SK-N-SH treated with all-trans-retinoic acid at 6 μM for 48 hours (cell line): Measurements from ENCODE around the gene BTBD19.

Experiments
- ATAC-seq: fragments of 200-7000 bp; cut with Tn5 transposase; 3 replicates; pipeline ENCODE4 v1.9.1; 2020; ENCODE audit warnings: mild to moderate bottlenecking, moderate library complexity
- BACH2 ChIP-seq: fragments of 250-450 bp; sonication (Bioruptor Pico); IDR thresholded peaks from 2 replicates; pipeline ENCODE4 v1.9.0; 2021; ENCODE audit warnings: mild to moderate bottlenecking, borderline replicate concordance
- CSDC2 ChIP-seq: fragments of 250-450 bp; sonication (Bioruptor Pico); IDR thresholded peaks from 2 replicates; pipeline ENCODE4 v1.5.0; 2020; ENCODE audit warnings: mild to moderate bottlenecking, moderate library complexity
- GLIS3 ChIP-seq: fragments of 250-450 bp; sonication (Bioruptor Pico); IDR thresholded peaks from 2 replicates; pipeline ENCODE4 v1.5.0; 2020; ENCODE audit warnings: mild to moderate bottlenecking, moderate library complexity
- ISL1 ChIP-seq: fragments of 250-450 bp; sonication (Bioruptor Pico); IDR thresholded peaks from 2 replicates; pipeline ENCODE4 v2.1.2; 2022; ENCODE audit warnings: mild to moderate bottlenecking, moderate library complexity
- OSR1 ChIP-seq: fragments of 250-450 bp; sonication (Bioruptor Pico); IDR thresholded peaks from 2 replicates; pipeline ENCODE4 v1.8.0; 2022; ENCODE audit warnings: moderate library complexity, mild to moderate bottlenecking, inconsistent platforms
- PPARA ChIP-seq: fragments of 250-450 bp; sonication (Bioruptor Pico); IDR thresholded peaks from 2 replicates; pipeline ENCODE4 v1.5.0; 2020; ENCODE audit warnings: mild to moderate bottlenecking, borderline replicate concordance
- RARB ChIP-seq: fragments of 250-450 bp; sonication (Bioruptor Pico); IDR thresholded peaks from 2 replicates; pipeline ENCODE4 v1.8.0; 2021; ENCODE audit warnings: mild to moderate bottlenecking, moderate library complexity
- SNAI2 ChIP-seq: fragments of 250-450 bp; sonication (Bioruptor Pico); IDR thresholded peaks from 2 replicates; pipeline ENCODE4 v1.5.0; 2020; ENCODE audit warnings: mild to moderate bottlenecking, moderate library complexity
- TOX ChIP-seq: fragments of 250-450 bp; sonication (Bioruptor Pico); IDR thresholded peaks from 2 replicates; pipeline ENCODE4 v1.8.0; 2021; ENCODE audit warnings: mild to moderate bottlenecking, moderate library complexity, borderline replicate concordance
- ZC3H10 ChIP-seq: fragments of 250-450 bp; sonication (Bioruptor Pico); IDR thresholded peaks from 2 replicates; pipeline ENCODE4 v1.5.1; 2021; ENCODE audit warnings: mild to moderate bottlenecking, moderate library complexity
- ZFP3 ChIP-seq: fragments of 250-450 bp; sonication (Bioruptor Pico); IDR thresholded peaks from 2 replicates; pipeline ENCODE4 v1.5.0; 2020; ENCODE audit warnings: mild to moderate bottlenecking, moderate library complexity
- ZNF70 ChIP-seq: fragments of 450-650 bp; formaldehyde crosslinking; IDR thresholded peaks from 2 replicates; pipeline ENCODE4 v1.5.0; 2020; ENCODE audit warnings: mild to moderate bottlenecking, moderate library complexity
- ZNF8 ChIP-seq: fragments of 450-650 bp; formaldehyde crosslinking; IDR thresholded peaks from 2 replicates; pipeline ENCODE4 v1.5.0; 2020; ENCODE audit warnings: mild to moderate bottlenecking, moderate library complexity
- TF ChIP-seq, protein P1 (sequence below): fragments of 250-450 bp; sonication (Bioruptor Pico); IDR thresholded peaks from 2 replicates; pipeline ENCODE4 v1.8.0; 2020; ENCODE audit warnings: mild to moderate bottlenecking, moderate library complexity, borderline replicate concordance
- TF ChIP-seq, protein P2 (sequence below): fragments of 250-450 bp; sonication (Bioruptor Pico); IDR thresholded peaks from 2 replicates; pipeline ENCODE4 v1.8.0; 2021; ENCODE audit warnings: low read depth, mild to moderate bottlenecking, moderate library complexity, borderline replicate concordance
- TF ChIP-seq, protein P3 (sequence below): fragments of 250-450 bp; sonication (Bioruptor Pico); IDR thresholded peaks from 2 replicates; pipeline ENCODE4 v1.5.1; 2020; ENCODE audit warnings: low read depth, mild to moderate bottlenecking, moderate library complexity
- TF ChIP-seq, protein P4 (sequence below): fragments of 250-450 bp; sonication (Bioruptor Pico); IDR thresholded peaks from 2 replicates; pipeline ENCODE4 v1.5.0; 2020; ENCODE audit warnings: mild to moderate bottlenecking, moderate library complexity

The BTBD19 gene

DNA sequence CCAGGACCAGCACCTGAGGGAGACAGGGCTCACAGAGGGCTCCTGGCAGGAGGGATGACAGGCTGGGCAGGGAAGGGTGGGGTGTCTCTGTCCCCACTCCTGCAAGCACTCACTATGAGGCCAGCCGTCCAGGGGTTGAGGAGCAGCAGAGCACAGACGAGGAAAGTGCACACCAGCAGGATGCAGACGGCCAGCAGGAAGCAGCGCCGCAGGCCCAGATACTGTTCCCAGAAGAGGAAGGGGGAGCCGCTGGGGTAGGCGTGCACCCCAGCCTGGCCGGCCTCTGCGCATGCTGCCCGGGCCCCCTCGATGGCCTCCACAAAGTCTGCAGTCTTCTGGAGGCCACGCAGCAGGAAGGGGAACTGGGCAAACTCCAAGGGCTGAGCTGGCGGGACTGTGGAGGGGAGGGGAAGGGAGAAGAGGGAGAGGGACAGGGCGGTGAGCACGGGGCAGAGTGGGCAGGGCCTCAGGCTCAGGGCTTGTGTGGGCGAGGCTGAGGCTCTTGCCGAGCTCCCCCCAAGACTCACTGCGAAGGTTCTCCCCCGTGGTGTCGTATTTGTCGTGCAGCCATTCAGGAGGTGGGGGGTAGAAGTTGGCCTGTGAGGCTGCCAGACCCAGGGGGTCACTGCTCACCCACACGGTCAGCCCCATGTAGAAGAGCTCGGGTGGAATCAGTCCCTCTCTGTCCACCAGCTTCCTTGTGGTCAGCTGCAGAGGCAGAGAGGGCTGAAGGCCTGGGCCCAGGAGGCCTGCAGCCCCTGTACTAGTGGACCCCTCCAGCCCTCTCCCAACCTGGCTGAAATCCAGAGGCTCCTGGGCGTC, 18.3 kb downstream of the BTBD19 start:
- no peak for ATAC-seq
- TF ChIP-seq, protein P1, sequence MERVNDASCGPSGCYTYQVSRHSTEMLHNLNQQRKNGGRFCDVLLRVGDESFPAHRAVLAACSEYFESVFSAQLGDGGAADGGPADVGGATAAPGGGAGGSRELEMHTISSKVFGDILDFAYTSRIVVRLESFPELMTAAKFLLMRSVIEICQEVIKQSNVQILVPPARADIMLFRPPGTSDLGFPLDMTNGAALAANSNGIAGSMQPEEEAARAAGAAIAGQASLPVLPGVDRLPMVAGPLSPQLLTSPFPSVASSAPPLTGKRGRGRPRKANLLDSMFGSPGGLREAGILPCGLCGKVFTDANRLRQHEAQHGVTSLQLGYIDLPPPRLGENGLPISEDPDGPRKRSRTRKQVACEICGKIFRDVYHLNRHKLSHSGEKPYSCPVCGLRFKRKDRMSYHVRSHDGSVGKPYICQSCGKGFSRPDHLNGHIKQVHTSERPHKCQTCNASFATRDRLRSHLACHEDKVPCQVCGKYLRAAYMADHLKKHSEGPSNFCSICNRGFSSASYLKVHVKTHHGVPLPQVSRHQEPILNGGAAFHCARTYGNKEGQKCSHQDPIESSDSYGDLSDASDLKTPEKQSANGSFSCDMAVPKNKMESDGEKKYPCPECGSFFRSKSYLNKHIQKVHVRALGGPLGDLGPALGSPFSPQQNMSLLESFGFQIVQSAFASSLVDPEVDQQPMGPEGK (CRISPR knock-in tag), result no peak
- TF ChIP-seq ZC3H10 (CRISPR knock-in tag), result no peak
- TF ChIP-seq GLIS3 (CRISPR knock-in tag), result no peak
- no peak for TF ChIP-seq TOX
- TF ChIP-seq OSR1 (CRISPR knock-in tag), result no peak
- no peak for TF ChIP-seq ZFP3 (CRISPR knock-in tag)
- no peak for TF ChIP-seq CSDC2 (CRISPR knock-in tag)
- TF ChIP-seq PPARA (CRISPR knock-in tag), result no peak
- TF ChIP-seq ISL1 (CRISPR knock-in tag), result no peak
- TF ChIP-seq, protein P2, sequence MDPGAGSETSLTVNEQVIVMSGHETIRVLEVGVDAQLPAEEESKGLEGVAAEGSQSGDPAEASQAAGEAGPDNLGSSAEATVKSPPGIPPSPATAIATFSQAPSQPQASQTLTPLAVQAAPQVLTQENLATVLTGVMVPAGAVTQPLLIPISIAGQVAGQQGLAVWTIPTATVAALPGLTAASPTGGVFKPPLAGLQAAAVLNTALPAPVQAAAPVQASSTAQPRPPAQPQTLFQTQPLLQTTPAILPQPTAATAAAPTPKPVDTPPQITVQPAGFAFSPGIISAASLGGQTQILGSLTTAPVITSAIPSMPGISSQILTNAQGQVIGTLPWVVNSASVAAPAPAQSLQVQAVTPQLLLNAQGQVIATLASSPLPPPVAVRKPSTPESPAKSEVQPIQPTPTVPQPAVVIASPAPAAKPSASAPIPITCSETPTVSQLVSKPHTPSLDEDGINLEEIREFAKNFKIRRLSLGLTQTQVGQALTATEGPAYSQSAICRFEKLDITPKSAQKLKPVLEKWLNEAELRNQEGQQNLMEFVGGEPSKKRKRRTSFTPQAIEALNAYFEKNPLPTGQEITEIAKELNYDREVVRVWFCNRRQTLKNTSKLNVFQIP (CRISPR knock-in tag), result no peak
- TF ChIP-seq SNAI2, result no peak
- TF ChIP-seq, all 23 proteins: peak for 0

DNA sequence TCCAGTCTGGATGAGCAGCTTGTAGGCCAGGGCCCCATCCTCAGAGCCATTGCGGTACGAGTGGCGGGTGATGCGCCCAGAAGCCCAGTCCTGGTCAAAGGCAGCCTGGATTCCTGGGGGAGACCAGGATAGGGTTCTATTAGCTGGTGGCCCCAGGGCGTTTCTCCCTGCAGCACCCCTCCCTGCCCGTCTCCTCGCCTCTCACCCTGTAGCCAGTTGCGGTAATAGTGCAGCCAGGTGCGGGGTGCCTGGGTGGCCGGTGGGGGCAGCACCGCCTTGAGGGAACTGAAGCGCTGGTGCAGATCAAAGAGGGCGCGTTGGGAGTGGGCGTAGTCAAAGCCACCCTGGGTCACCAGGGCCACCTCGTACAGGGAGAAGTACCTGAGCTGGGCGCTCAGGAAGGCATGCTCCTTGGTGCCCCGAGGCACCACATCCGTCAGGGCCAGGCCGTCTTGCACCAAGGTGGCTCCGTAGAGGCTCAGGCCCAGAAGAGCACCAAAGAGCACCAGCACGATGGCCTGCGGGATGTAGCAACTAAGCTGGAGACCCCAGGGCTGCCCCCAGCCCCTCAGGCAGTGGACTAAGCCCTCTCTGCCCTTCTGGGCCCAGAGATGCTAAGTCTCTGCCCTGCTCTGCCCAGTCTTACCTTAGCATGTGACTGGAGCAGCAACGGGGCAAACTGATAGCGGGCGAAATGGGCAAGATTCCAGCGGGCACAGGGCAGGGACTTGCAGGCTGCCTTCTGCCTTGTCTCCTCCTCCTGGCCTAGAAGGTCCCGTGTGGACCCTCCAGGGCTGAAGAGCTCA, 19.1 kb downstream of the BTBD19 start:
- TF ChIP-seq, protein P3, sequence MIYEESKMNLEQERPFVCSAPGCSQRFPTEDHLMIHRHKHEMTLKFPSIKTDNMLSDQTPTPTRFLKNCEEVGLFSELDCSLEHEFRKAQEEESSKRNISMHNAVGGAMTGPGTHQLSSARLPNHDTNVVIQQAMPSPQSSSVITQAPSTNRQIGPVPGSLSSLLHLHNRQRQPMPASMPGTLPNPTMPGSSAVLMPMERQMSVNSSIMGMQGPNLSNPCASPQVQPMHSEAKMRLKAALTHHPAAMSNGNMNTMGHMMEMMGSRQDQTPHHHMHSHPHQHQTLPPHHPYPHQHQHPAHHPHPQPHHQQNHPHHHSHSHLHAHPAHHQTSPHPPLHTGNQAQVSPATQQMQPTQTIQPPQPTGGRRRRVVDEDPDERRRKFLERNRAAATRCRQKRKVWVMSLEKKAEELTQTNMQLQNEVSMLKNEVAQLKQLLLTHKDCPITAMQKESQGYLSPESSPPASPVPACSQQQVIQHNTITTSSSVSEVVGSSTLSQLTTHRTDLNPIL (CRISPR knock-in tag), result no peak
- TF ChIP-seq ZNF70 (no peak), TOX (no peak), ZNF8 (CRISPR knock-in tag) (no peak), GLIS3 (CRISPR knock-in tag) (no peak), OSR1 (CRISPR knock-in tag) (no peak), BACH2 (CRISPR knock-in tag) (no peak), ZC3H10 (CRISPR knock-in tag) (no peak), ZFP3 (CRISPR knock-in tag) (no peak)
- TF ChIP-seq, protein P4, sequence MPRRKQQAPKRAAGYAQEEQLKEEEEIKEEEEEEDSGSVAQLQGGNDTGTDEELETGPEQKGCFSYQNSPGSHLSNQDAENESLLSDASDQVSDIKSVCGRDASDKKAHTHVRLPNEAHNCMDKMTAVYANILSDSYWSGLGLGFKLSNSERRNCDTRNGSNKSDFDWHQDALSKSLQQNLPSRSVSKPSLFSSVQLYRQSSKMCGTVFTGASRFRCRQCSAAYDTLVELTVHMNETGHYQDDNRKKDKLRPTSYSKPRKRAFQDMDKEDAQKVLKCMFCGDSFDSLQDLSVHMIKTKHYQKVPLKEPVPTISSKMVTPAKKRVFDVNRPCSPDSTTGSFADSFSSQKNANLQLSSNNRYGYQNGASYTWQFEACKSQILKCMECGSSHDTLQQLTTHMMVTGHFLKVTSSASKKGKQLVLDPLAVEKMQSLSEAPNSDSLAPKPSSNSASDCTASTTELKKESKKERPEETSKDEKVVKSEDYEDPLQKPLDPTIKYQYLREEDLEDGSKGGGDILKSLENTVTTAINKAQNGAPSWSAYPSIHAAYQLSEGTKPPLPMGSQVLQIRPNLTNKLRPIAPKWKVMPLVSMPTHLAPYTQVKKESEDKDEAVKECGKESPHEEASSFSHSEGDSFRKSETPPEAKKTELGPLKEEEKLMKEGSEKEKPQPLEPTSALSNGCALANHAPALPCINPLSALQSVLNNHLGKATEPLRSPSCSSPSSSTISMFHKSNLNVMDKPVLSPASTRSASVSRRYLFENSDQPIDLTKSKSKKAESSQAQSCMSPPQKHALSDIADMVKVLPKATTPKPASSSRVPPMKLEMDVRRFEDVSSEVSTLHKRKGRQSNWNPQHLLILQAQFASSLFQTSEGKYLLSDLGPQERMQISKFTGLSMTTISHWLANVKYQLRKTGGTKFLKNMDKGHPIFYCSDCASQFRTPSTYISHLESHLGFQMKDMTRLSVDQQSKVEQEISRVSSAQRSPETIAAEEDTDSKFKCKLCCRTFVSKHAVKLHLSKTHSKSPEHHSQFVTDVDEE (CRISPR knock-in tag), result no peak
- TF ChIP-seq, protein P2 (CRISPR knock-in tag), result no peak
- ATAC-seq, result no peak

DNA sequence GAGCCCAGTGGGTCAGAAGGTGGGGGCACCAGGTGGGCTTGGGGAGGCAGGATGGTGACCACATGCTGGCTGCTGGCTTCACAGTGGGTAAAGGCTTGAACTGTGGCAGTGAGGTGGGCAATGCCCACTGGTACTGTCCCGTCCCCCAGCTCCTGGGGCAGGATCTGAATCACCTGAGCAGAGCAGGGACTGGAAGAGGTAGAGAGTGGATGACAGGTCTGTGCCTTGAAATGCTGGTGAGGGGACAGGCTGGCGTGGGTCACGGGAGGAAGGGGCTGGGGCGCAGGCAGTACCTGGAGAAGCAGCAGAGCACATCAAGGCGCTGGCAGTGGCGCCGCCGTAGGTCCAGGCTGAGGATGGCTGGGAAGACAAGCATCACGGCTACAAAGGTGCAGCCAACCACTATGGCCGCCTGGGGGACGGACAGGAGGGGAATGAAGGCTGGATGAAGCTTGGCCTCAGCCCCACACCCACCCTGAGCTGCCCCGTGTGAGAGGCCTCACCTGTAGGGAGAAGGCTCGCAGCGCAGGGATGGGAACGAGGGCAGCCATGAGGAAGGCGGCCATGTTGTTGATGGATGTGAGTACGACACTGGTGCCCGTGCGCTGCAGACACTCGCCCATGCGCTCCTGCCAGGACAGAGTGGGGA, 19.8 kb downstream of the BTBD19 start:
- ATAC-seq, result no peak
- TF ChIP-seq SNAI2 (no peak), ZNF70 (no peak), BACH2 (CRISPR knock-in tag) (no peak), RARB (CRISPR knock-in tag) (no peak), ZNF8 (CRISPR knock-in tag) (no peak), OSR1 (CRISPR knock-in tag) (no peak)
- TF ChIP-seq, protein P4 (CRISPR knock-in tag), result no peak
- TF ChIP-seq, protein P2 (CRISPR knock-in tag), result no peak
